GM12878 (cell line): Measurements from ENCODE around the gene OR10G3. TPM values are rescaled to one million over a fixed set of nuclear protein-coding genes. Genes with fewer than 3 reads are reported as not detected.

Experiments used
- ATAC-seq: fragments of 200-7000 bp; cut with Tn5 transposase; 3 replicates; pipeline ENCODE4 v1.9.1; 2020; ENCODE audit warnings: mild to moderate bottlenecking, moderate library complexity
- BruUV-seq: library from RNA; stranded (reverse); fragments of 400-500 nt; replicated peaks from 2 replicates; lab custom pipeline; 2021; lab: Mats Ljungman, UMichigan
- CTCF ChIA-PET: fragments of 300-600 bp; sonication (Branson Sonifier 250); formaldehyde crosslinking; extraction: SDS; loops from one replicate; lab custom pipeline; 2021; ENCODE audit warnings: inconsistent platforms; lab: Yijun Ruan, JAX
- POLR2A ChIA-PET: fragments of 350-600 bp; formaldehyde crosslinking; extraction: SDS; loops from one replicate; lab custom pipeline; 2021; ENCODE audit warnings: inconsistent platforms; lab: Charles Lee
- RAD21 ChIA-PET: fragments of 300-600 bp; sonication (Branson Sonifier 250); formaldehyde crosslinking; loops from one replicate; lab custom pipeline; 2023; ENCODE audit warnings: antibody characterized with exemption; ENCODE audit not compliant: unreplicated experiment; lab: Charles Lee
- SMC1A ChIA-PET: fragments of 300-600 bp; sonication (Branson Sonifier 250); formaldehyde crosslinking; loops from one replicate; lab custom pipeline; 2023; ENCODE audit not compliant: unreplicated experiment, uncharacterized antibody; lab: Charles Lee
- DNase-seq: peaks from one replicate; pipeline ENCODE4 v3.0.0-alpha.2; 2011; ENCODE audit warnings: low read depth, low spot score
- FAIRE-seq: peaks from 3 replicates; lab custom pipeline; 2011; peaks lifted over from hg19 to GRCh38; lab: Jason Lieb, UNC
- H2AFZ ChIP-seq: 2 replicates; pipeline ENCODE4 v1.6.0; 2011; ENCODE audit warnings: low read depth, low read length, control low read depth; ENCODE audit not compliant: control insufficient read depth
- H3K27ac ChIP-seq: 2 replicates; pipeline ENCODE4 v1.5.1; 2011; ENCODE audit warnings: control low read depth; ENCODE audit not compliant: control insufficient read depth, insufficient read depth
- H3K27me3 ChIP-seq, 2 experiments: replicated peaks in 1 of 2; 2 replicates each; pipeline versions ENCODE4 v1.6.0 to v1.6.1; 2011; ENCODE audit warnings: low read length in 1 of 2; ENCODE audit not compliant: control insufficient read depth in 2 of 2, insufficient read depth in 2 of 2
- H3K36me3 ChIP-seq, 2 experiments: 2 replicates each; pipeline ENCODE4 v1.5.1; 2011; ENCODE audit warnings: low read length in 1 of 2; ENCODE audit not compliant: control insufficient read depth in 2 of 2, insufficient read depth in 2 of 2
- H3K4me1 ChIP-seq: 2 replicates; pipeline ENCODE4 v1.6.1; 2011; ENCODE audit warnings: mild to moderate bottlenecking, low read length, moderate library complexity, mixed read lengths; ENCODE audit not compliant: control insufficient read depth, insufficient read depth
- H3K4me2 ChIP-seq: 2 replicates; pipeline ENCODE4 v1.6.0; 2011; ENCODE audit warnings: control low read depth; ENCODE audit not compliant: control insufficient read depth, insufficient read depth
- H3K4me3 ChIP-seq: fragments of 200-600 bp; sonication (generic); 2 replicates; pipeline ENCODE4 v1.5.1; 2016
- H3K79me2 ChIP-seq: 2 replicates; pipeline ENCODE4 v1.6.0; 2011; ENCODE audit warnings: low read length; ENCODE audit not compliant: control insufficient read depth, insufficient read depth
- H3K9ac ChIP-seq: 2 replicates; pipeline ENCODE4 v1.8.0; 2011; ENCODE audit warnings: low read length, control low read depth, mixed read lengths; ENCODE audit not compliant: control insufficient read depth, insufficient read depth
- H3K9me3 ChIP-seq: replicated peaks from 3 replicates; pipeline ENCODE4 v1.5.1; 2011; ENCODE audit warnings: mild to moderate bottlenecking, low read length; ENCODE audit not compliant: control insufficient read depth, insufficient read depth
- H4K20me1 ChIP-seq: 2 replicates; pipeline ENCODE4 v1.6.0; 2011; ENCODE audit not compliant: control insufficient read depth, insufficient read depth
- BCL11A ChIP-seq: IDR thresholded peaks from 2 replicates; pipeline ENCODE4 v1.6.1; 2011; ENCODE audit warnings: low read depth, low read length
- CEBPB ChIP-seq, 2 experiments: fragments of 150-350 bp in 1 of 2; IDR thresholded peaks; 2 replicates each; pipeline ENCODE4 v1.6.1; 2012 to 2014; ENCODE audit warnings: low read depth in 2 of 2, low read length in 2 of 2, borderline replicate concordance in 1 of 2, inconsistent platforms in 1 of 2
- CHD1 ChIP-seq: IDR thresholded peaks from 2 replicates; pipeline ENCODE4 v1.6.1; 2012; ENCODE audit warnings: low read depth, low read length, improper control_type of control experiment
- NR2F1 ChIP-seq: fragments of 450-650 bp; conservative IDR thresholded peaks from 2 replicates; pipeline ENCODE4 v1.6.1; 2017; ENCODE audit warnings: mild to moderate bottlenecking
- PKNOX1 ChIP-seq: fragments of 450-650 bp; IDR thresholded peaks from 2 replicates; pipeline ENCODE4 v1.6.1; 2016; ENCODE audit warnings: mild to moderate bottlenecking
- SMAD5 ChIP-seq: IDR thresholded peaks from 2 replicates; pipeline ENCODE4 v1.6.1; 2016; ENCODE audit warnings: antibody characterized with exemption, low read depth
- SUPT20H ChIP-seq: IDR thresholded peaks from 2 replicates; pipeline ENCODE4 v1.6.1; 2011; ENCODE audit warnings: low read depth, mild to moderate bottlenecking, low read length, moderate library complexity, borderline replicate concordance; ENCODE audit not compliant: control insufficient read depth
- TBL1XR1 ChIP-seq: IDR thresholded peaks from 2 replicates; pipeline ENCODE4 v1.6.1; 2012; ENCODE audit warnings: low read depth, low read length, improper control_type of control experiment
- WGBS: methylation state at CpG from one replicate; pipeline ENCODE4 v1.1.6; 2016; ENCODE audit warnings: low lambda C conversion rate; ENCODE audit not compliant: insufficient replicate concordance, insufficient coverage; ENCODE audit errors: missing lambda C conversion rate; 5-methylcytosine and 5-hydroxymethylcytosine counted together
- in situ Hi-C: fragments of 300-500 bp; cut with MboI; formaldehyde crosslinking; loops from 9 replicates; pipeline ENCODE4 v1.14.3; 2018; ENCODE audit warnings: mixed read lengths
- intact Hi-C: fragments of 100-400 bp; cut with micrococcal nuclease; formaldehyde crosslinking; loops from one replicate; pipeline ENCODE4 v1.14.2; 2022; ENCODE audit not compliant: unreplicated experiment
- polyA plus RNA-seq, 11 experiments: library from polyadenylated mRNA; depleted of rRNA in 4 of 11; unstranded in 6 of 11; stranded (reverse) in 5 of 11; fragments of >200 nt; fragmentation: Nextera tagmentation in 4 of 11; fragmentation: Illumina TruSeq in 1 of 11; extraction: Ambion mirVana in 4 of 11; extraction: Trizol in 1 of 11; gene quantifications; 1 replicate in 1 of 11; 2 replicates in 10 of 11; pipeline versions ENCODE4 v1.2.1 to v1.2.3, GENCODE V29; 2011 to 2016; ENCODE audit warnings: inconsistent platforms in 2 of 11, missing spikeins in 2 of 11, low read depth in 1 of 11
- total RNA-seq, 4 experiments: library from RNA; depleted of rRNA in 3 of 4; stranded (reverse); fragments of >200 nt in 3 of 4; fragmentation: Illumina TruSeq in 1 of 4; extraction: Trizol in 1 of 4; gene quantifications; 2 replicates each; pipeline versions ENCODE4 v1.2.1 to v1.2.3, GENCODE V29; 2013 to 2021

Gene OR10G3
- total and polyA plus RNA-seq, 10 of the 15 experiments (the other 5 are each of a cell fraction or from before 2014, with no cell fraction given) = not detected

GRCh38 chr14:21539189-21539940, 40.5 kb downstream of the OR10G3 start:
- Histone ChIP-seq H3K9me3 (no peaks in the 10 kb centered on the region), H3K4me2 (no peak overlapping the region), H3K79me2 (no peaks in the 10 kb centered on the region), H3K27me3 (peaks cover 5 to 7% of the 10 kb centered on the region in 2 experiments), H4K20me1 (no peaks in the 10 kb centered on the region), H3K9ac (no peak overlapping the region), H3K27ac (no peak overlapping the region), H3K4me3 (no peak overlapping the region), H2AFZ (no peak overlapping the region), H3K36me3 (no peaks in the 10 kb centered on the region), H3K4me1 (no peaks in the 10 kb centered on the region)
- 0% methylated on average over 3 of the region's 3 CpGs for WGBS
- RAD21 ChIA-PET = no interaction called here
- CTCF ChIA-PET = interaction anchor here (0.8 to 1.9 kb wide), 3 partner anchors 17 to 51 kb away, joined by 3 to 11 read pairs (median 3); no protein-coding TSS in a partner anchor
- intact Hi-C loops = no loop called here
- no peak for DNase-seq
- TF ChIP-seq SMAD5 = no peak
- TF ChIP-seq TBL1XR1 = no peak
- TF ChIP-seq BCL11A = no peak
- TF ChIP-seq CEBPB (IDR thresholded peaks at IDR 0.05; ENCODE audit: borderline replicate concordance in 1 of 2, low read depth in 2 of 2, low read length in 2 of 2) = no peak
- TF ChIP-seq NR2F1 = no peak
- in situ Hi-C loops = no loop called here
- BruUV-seq = no TSS peak
- POLR2A ChIA-PET = interaction anchor here (1.2 kb wide), 1 partner anchor 35 kb away, joined by 3 read pairs; no protein-coding TSS in a partner anchor
- ATAC-seq = no peak
- SMC1A ChIA-PET = interaction anchor here (1.2 to 2.8 kb wide), 2 partner anchors 12 to 41 kb away, joined by 5 to 10 read pairs; partner anchors contain the start of gene SALL2
- no peak for FAIRE-seq

- Histone ChIP-seq H3K9ac (no peak overlapping the region), H3K4me1 (no peaks in the 10 kb centered on the region), H4K20me1 (no peaks in the 10 kb centered on the region), H3K27ac (no peak overlapping the region), H2AFZ (no peak overlapping the region), H3K4me3 (no peak overlapping the region), H3K36me3 (no peaks in the 10 kb centered on the region), H3K4me2 (no peak overlapping the region), H3K9me3 (no peaks in the 10 kb centered on the region), H3K27me3 (peaks cover 5 to 7% of the 10 kb centered on the region in 2 experiments), H3K79me2 (no peaks in the 10 kb centered on the region)
- intact Hi-C loops (no loop called here), in situ Hi-C loops (no loop called here)
- DNase-seq = no peak
- 25% methylated on average over 3 of the region's 3 CpGs for WGBS
- BruUV-seq = no TSS peak
- TF ChIP-seq CHD1 (no peak), SUPT20H (no peak), PKNOX1 (no peak)
- ChIA-PET SMC1A (interaction anchor here (0.6 to 2.8 kb wide), 6 partner anchors 10 to 64 kb away, joined by 3 to 10 read pairs (median 3); partner anchors contain the start of genes METTL3 and SALL2), RAD21 (interaction anchor here (0.8 to 1.0 kb wide), 2 partner anchors 11 to 38 kb away, joined by 3 read pairs; partner anchors contain the start of gene SALL2), CTCF (interaction anchor here (0.8 to 2.2 kb wide), 3 partner anchors 11 to 49 kb away, joined by 3 to 10 read pairs (median 5); partner anchors contain the start of gene SALL2), POLR2A (interaction anchor here (1.4 kb wide), 1 partner anchor 11 kb away, joined by 7 read pairs; the partner anchor contains the start of gene SALL2)
- FAIRE-seq = no peak
- no peak; the same call in 2 of the 3 replicates for ATAC-seq
Observed at GRCh38 chr14:21537090-21537424, 42.8 kb downstream of the OR10G3 start.
